HEK293 (cell line): ENCODE results near the gene IL36B.

ENCODE experiments used
- ATF2 ChIP-seq: fragments of 450-650 bp; formaldehyde crosslinking; IDR thresholded peaks from 2 replicates; pipeline ENCODE4 v1.5.1; 2016; ENCODE audit warnings: missing biosample characterization, missing genetic modification characterization, low read depth
- CTCF ChIP-seq: fragments of 450-650 bp; formaldehyde crosslinking; IDR thresholded peaks from 2 replicates; pipeline ENCODE4 v1.5.1; 2016; ENCODE audit warnings: missing biosample characterization, missing genetic modification characterization
- ELK4 ChIP-seq: IDR thresholded peaks from 2 replicates; pipeline ENCODE4 v1.6.1; 2011; ENCODE audit warnings: mild to moderate bottlenecking, low read depth, low read length, borderline replicate concordance
- TCF7L2 ChIP-seq: IDR thresholded peaks from 2 replicates; pipeline ENCODE4 v1.6.1; 2011; ENCODE audit warnings: low read depth, mild to moderate bottlenecking, inconsistent platforms, low read length, moderate library complexity, borderline replicate concordance
- ZNF48 ChIP-seq: fragments of 450-650 bp; formaldehyde crosslinking; IDR thresholded peaks from 2 replicates; pipeline ENCODE4 v1.5.1; 2016; ENCODE audit warnings: missing biosample characterization, missing genetic modification characterization
- ZNF664 ChIP-seq: fragments of 450-650 bp; formaldehyde crosslinking; IDR thresholded peaks from 2 replicates; pipeline ENCODE4 v1.5.1; 2016; ENCODE audit warnings: missing biosample characterization, missing genetic modification characterization
- ZNF776 ChIP-seq: fragments of 450-650 bp; formaldehyde crosslinking; IDR thresholded peaks from 2 replicates; pipeline ENCODE4 v1.5.0; 2017; ENCODE audit warnings: missing biosample characterization, missing genetic modification characterization, borderline replicate concordance

GRCh38 chr2:113061896-113062770 lies 9.5 kb upstream of the IL36B start:
- no peak for TF ChIP-seq ZNF776
- no peak for TF ChIP-seq ZNF48 (tag by site-specific recombination)
- TF ChIP-seq ZNF664 (tag by site-specific recombination), result no peak
- no peak for TF ChIP-seq ELK4
- no peak for TF ChIP-seq ATF2 (tag by site-specific recombination)
- no peak for TF ChIP-seq CTCF (tag by site-specific recombination)
- no peak for TF ChIP-seq TCF7L2
